ENCODE results near the gene PPP2R5A. TPM values are rescaled to one million over a fixed set of nuclear protein-coding genes. Genes with fewer than 3 reads are reported as not detected.

PPP2R5A gene
- total RNA-seq, 1 experiment from 2014 or later = 22.0 TPM

DNA sequence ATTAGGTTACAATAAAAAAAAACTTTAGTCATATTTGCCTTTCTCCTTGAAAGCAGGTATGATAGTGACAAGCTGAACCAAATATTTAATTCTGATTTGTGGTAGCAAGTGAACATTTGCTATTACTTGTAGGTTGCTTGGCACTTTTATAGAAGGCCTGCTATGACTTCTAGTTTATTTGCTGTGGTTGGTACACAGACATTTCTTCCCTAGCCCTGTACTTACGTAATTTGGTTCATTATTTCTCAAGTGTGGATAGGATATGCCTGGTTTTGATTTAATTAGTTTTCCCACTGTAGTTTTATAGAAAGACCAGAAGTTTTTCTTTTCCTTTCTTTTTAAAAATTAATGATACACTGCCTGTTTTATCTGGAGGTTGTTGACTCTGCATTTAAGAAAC is 55.9 kb downstream of the PPP2R5A start:
- H4K20me1 ChIP-seq (ENCODE audit: control insufficient read depth, insufficient read depth, insufficient read length) = no peaks in the 10 kb centered on the region
- Mint-ChIP-seq H3K4me1 (no peaks in the 10 kb centered on the region), H3K36me3 (ENCODE audit: insufficient read depth in 1 of 3, low read depth in 3 of 3) (peaks cover 0 to 18% (median 6%) of the 10 kb centered on the region in 3 experiments; a peak in 5 of 7 replicates), H3K27ac (no peak overlapping the region), H3K4me3 (no peak overlapping the region), H3K9me3 (no peaks in the 10 kb centered on the region), H3K27me3 (ENCODE audit: low read depth) (no peaks in the 10 kb centered on the region)
- H2AK5ac ChIP-seq (ENCODE audit: insufficient read length, low read length) = no peak overlapping the region
- no peak overlapping the region for H3K18ac ChIP-seq (ENCODE audit: insufficient read length, low read depth, low read length)
- H3K79me1 ChIP-seq (ENCODE audit: insufficient read depth, low read depth, low read length, poor library complexity, severe bottlenecking) = no peaks in the 10 kb centered on the region
- no peak overlapping the region for H3T11ph ChIP-seq (ENCODE audit: low read length)
- H3K4me2 ChIP-seq (ENCODE audit: insufficient read depth, insufficient read length, low read length) = no peak overlapping the region
- H3K14ac ChIP-seq (ENCODE audit: insufficient read depth, low read length) = no peak overlapping the region
- no peak overlapping the region for H3K9ac ChIP-seq (ENCODE audit: extremely low read depth, insufficient read length, low read length)
- no peak overlapping the region for H2AFZ ChIP-seq (ENCODE audit: low read length)
- no peaks in the 10 kb centered on the region for H3K4me1 ChIP-seq (ENCODE audit: insufficient read depth, low read length)
- no peaks in the 10 kb centered on the region for H3K79me2 ChIP-seq (ENCODE audit: insufficient read depth, low read length)
- no peak overlapping the region for H4K8ac ChIP-seq (replicated peaks; ENCODE audit: insufficient read length, low read depth, low read length)
- H2BK15ac ChIP-seq (ENCODE audit: low read depth, low read length) = no peak overlapping the region
- H2BK12ac ChIP-seq (ENCODE audit: insufficient read length, low read depth, low read length) = no peak overlapping the region
- no peak overlapping the region for H2BK5ac ChIP-seq (ENCODE audit: insufficient read length, low read length)
- H3K27me3 ChIP-seq (ENCODE audit: insufficient read depth, low read length) = no peaks in the 10 kb centered on the region
- H3K23ac ChIP-seq (ENCODE audit: insufficient read length, low read depth, low read length) = no peak overlapping the region
- H2BK120ac ChIP-seq (ENCODE audit: low read depth, low read length, poor library complexity, severe bottlenecking) = no peak overlapping the region
- H3K4ac ChIP-seq (ENCODE audit: low read depth, low read length) = no peak overlapping the region
- H4K91ac ChIP-seq (ENCODE audit: insufficient read length, low read depth, low read length) = no peak overlapping the region
- H3K23me2 ChIP-seq (ENCODE audit: insufficient read length, low read depth, low read length, poor library complexity, severe bottlenecking) = no peaks in the 10 kb centered on the region
- no peak overlapping the region for H3K56ac ChIP-seq (ENCODE audit: insufficient read length, low read depth, low read length)
- DNase-seq = no peak
- H4K5ac ChIP-seq (ENCODE audit: insufficient read length, low read depth, low read length) = no peak overlapping the region
- TF ChIP-seq, protein P1, sequence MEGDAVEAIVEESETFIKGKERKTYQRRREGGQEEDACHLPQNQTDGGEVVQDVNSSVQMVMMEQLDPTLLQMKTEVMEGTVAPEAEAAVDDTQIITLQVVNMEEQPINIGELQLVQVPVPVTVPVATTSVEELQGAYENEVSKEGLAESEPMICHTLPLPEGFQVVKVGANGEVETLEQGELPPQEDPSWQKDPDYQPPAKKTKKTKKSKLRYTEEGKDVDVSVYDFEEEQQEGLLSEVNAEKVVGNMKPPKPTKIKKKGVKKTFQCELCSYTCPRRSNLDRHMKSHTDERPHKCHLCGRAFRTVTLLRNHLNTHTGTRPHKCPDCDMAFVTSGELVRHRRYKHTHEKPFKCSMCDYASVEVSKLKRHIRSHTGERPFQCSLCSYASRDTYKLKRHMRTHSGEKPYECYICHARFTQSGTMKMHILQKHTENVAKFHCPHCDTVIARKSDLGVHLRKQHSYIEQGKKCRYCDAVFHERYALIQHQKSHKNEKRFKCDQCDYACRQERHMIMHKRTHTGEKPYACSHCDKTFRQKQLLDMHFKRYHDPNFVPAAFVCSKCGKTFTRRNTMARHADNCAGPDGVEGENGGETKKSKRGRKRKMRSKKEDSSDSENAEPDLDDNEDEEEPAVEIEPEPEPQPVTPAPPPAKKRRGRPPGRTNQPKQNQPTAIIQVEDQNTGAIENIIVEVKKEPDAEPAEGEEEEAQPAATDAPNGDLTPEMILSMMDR (conservative IDR thresholded peaks at IDR 0.05) = no peak
- no peaks in the 10 kb centered on the region for H3K9me3 ChIP-seq (ENCODE audit: control insufficient read depth, low read depth, low read length)
- no CpG with 5 or more reads among the region's 1 CpG for WGBS (ENCODE audit: extremely low coverage, insufficient read length, low lambda C conversion rate)
- no peak overlapping the region for H3K27ac ChIP-seq (ENCODE audit: insufficient read length, low read depth, low read length)
- no peak overlapping the region for H2BK20ac ChIP-seq (ENCODE audit: low read depth, low read length, poor library complexity, severe bottlenecking)
